Stimulated activated CD8-positive, alpha-beta memory T cell treated with anti-CD3 and anti-CD28 coated beads, Interleukin-7, amount 100 ng/mL, for 1 hour (primary cell): ENCODE measurements around the gene TUB.

Experiments used
- DNase-seq, 2 donors: peaks; one replicate each; pipeline ENCODE4 v3.0.0-alpha.2; 2020; ENCODE audit warnings: low read depth in 2 of 2

Gene TUB

GRCh38 chr11:8090756-8091155 is 9.7 kb downstream of the TUB start:
- DNase-seq, result no peak

GRCh38 chr11:8091721-8092120 is 10.7 kb downstream of the TUB start:
- DNase-seq, result no peak

GRCh38 chr11:8092587-8093424 is 11.8 kb downstream of the TUB start:
- DNase-seq, result no peak

GRCh38 chr11:8093931-8094575 is 13.0 kb downstream of the TUB start:
- no peak for DNase-seq

GRCh38 chr11:8094656-8095055 is 13.6 kb downstream of the TUB start:
- no peak for DNase-seq

- DNase-seq, result no peak
These were observed 14.4 kb downstream of the TUB start for GRCh38 chr11:8095371-8095770.

- no peak for DNase-seq
These were observed 15.0 kb downstream of the TUB start for GRCh38 chr11:8095806-8096522.

GRCh38 chr11:8096575-8096974 is 15.6 kb downstream of the TUB start:
- DNase-seq, result no peak

GRCh38 chr11:8097062-8097461 is 16.1 kb downstream of the TUB start:
- no peak for DNase-seq

- DNase-seq, result no peak
These were observed 16.5 kb downstream of the TUB start for GRCh38 chr11:8097468-8097867.

- DNase-seq, result no peak
These were observed 16.9 kb downstream of the TUB start for GRCh38 chr11:8097926-8098325.

- DNase-seq, result no peak
These were observed 17.4 kb downstream of the TUB start for GRCh38 chr11:8098361-8098760.

GRCh38 chr11:8098879-8099278 is 17.9 kb downstream of the TUB start:
- DNase-seq, result no peak

- DNase-seq, result peak; percentile 32 to 60
These were observed 18.4 kb downstream of the TUB start for GRCh38 chr11:8099291-8099899.

- DNase-seq, result no peak
These were observed 19.1 kb downstream of the TUB start for GRCh38 chr11:8100158-8100557.

- DNase-seq, result no peak
These were observed 19.6 kb downstream of the TUB start for GRCh38 chr11:8100605-8101004.

GRCh38 chr11:8101421-8101820 is 20.4 kb downstream of the TUB start:
- no peak for DNase-seq

GRCh38 chr11:8102296-8102915 is 21.4 kb downstream of the TUB start:
- no peak for DNase-seq

GRCh38 chr11:8102965-8103364 is 22.0 kb downstream of the TUB start:
- DNase-seq, result no peak

- no peak for DNase-seq
These were observed 22.9 kb downstream of the TUB start for GRCh38 chr11:8103909-8104308.

- no peak for DNase-seq
These were observed 24.1 kb downstream of the TUB start for GRCh38 chr11:8105133-8105532.

GRCh38 chr11:8105666-8106065 is 24.7 kb downstream of the TUB start:
- DNase-seq, result no peak
